Occipital lobe (tissue), 2 donors: Measurements from ENCODE around the gene ZNF571. TPM values are rescaled to one million over a fixed set of nuclear protein-coding genes. Genes with fewer than 3 reads are reported as not detected.

ENCODE experiments used
- DNase-seq: peaks from one replicate; lab custom pipeline; 2025; lab: John Stamatoyannopoulos, UW
- total RNA-seq: library from RNA; depleted of rRNA; stranded (reverse); fragments of >200 nt; gene quantifications from one replicate; pipeline ENCODE4 v1.2.3, GENCODE V29; 2014

Gene ZNF571
- total RNA-seq: 11.7 TPM

GRCh38 chr19:37594304-37594981 lies at the start of gene ZNF571, which contains the start of gene ZNF540:
ZNF571 (minus strand) TSS chr19:37594792; CDS start chr19:37586676, 8,116 bp downstream.
ZNF540 (plus strand) TSS chr19:37594876; CDS start chr19:37598448, 3,572 bp downstream.
- peak; percentile 91 for DNase-seq

DNA sequence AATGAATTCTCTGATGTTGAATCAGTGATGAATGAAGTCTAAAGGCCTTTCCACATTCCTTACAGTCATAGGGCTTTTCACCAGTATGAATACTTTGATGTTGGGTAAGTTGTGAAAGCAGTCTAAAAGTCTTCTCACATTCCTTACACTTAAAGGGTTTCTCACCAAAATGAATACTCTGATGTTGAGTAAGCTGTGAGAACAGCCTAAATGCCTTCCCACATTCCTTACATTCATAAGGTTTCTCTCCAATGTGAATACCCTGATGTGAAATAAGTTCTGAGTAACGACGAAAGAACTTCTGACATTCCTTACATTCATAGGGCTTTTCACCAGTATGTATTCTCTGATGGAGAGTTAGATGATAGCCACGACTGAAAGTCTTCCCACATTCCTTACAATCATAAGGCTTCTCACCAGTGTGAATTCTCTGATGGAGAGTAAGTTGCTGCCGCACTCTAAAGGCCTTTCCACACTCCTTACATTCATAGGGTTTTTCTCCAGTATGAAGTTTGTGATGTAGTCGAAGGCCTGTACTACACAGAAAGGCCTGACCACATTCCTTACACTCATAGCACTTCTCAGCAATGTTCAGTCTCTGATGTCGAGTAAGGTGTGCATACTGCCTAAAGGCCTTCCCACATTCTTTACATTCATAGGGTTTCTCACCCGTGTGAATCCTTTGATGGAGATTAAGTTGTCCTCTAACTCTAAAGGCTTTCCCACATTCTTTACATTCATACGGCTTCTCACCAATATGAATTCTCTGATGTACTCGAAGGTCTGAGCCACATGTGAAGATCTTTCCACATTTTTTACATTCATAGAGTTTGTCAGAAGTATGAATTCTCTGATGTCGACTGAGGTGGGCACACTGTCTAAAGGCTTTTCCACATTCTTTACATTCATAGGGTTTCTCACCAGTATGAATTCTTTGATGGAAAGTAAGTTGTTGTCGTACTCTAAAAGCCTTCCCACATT lies 40.8 kb upstream of the ZNF571 start:
- no peak for DNase-seq

- DNase-seq: peak; percentile 54
These were observed 390 bp upstream of the ZNF571 start for GRCh38 chr19:37594982-37595382.

GRCh38 chr19:37593996-37594303 lies 642 bp downstream of the ZNF571 start:
- no peak for DNase-seq

DNA sequence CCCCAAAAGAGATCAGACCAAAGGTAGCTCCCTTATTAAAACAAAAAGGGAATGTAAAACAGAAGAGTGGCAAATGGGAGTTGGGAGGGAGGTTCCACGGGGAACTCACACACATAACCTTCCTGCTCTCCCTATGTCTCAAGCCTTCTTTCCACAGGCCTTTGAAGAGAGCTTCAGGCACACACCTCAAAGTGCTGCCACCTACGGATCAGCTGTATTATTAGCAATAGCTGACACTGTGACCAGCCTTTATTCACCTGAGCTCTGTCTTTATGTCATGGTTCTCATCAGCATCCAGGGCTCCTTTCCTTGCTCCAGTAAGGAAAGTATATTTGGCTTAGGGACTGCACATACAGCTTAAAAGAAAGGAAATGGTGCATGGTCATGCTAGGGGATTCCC lies 11.3 kb downstream of the ZNF571 start:
- no peak for DNase-seq

DNA sequence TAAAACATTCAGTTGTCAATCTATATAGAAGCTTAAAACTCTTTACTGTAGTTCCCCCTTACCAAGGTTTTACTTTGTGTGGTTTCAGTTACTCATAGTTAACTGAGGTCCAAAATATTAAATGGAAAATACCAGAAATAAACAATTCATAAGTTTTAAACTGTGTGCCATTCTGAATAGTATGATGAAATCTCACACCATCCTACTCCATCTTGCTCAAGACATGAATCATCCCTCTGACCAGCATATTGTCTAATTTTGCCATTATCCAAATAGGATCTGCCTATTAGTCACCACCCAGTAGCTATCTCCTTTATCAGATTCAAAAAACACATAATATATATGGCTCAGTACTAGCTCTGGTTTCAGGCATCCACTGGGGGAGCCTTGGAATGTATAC lies 22.4 kb downstream of the ZNF571 start:
- DNase-seq: no peak

DNA sequence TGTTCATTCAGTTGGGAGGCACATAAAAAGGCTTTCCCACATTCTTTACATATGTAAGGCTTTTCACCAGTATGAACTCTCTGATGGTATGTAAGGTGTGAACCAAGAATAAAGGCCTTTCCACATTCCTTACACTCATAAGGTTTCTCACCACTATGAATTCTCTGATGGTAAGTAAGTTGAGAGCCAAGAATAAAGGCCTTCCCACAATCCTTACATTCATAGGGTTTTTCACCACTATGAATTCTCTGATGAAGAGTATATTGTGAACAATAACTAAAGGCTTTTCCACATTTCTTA lies 29.3 kb downstream of the ZNF571 start:
- no peak for DNase-seq

DNA sequence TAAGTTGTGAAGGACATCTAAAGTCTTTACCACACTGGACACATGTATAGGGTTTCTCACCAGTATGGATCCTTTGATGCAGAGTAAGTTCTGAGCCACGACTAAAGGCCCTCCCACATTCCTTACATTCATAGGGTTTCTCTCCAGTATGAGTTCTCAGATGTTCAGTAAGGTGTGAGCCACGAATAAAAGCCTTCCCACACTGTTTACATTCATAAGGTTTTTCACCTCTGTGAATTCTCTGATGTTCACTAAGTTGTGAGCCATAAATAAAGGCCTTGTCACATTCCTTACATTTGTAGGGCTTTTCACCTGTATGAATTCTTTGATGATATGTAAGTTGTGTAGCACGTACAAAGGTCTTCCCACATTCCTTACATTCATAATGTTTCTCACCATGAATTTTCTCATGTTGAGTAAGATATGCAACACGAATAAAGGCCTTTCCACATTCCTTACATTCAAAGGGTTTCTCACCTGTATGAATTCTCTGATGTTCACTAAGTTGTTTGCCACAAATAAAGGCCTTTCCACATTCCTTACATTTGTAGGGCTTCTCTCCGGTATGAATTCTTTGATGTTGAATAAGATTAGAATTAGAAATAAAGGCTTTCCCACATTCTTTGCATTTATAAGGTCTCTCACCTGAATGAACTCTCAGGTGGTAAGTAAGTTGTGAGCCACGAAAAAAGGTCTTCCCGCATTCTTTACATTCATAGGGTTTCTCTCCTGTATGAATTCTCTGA lies 29.8 kb downstream of the ZNF571 start:
- no peak for DNase-seq

DNA sequence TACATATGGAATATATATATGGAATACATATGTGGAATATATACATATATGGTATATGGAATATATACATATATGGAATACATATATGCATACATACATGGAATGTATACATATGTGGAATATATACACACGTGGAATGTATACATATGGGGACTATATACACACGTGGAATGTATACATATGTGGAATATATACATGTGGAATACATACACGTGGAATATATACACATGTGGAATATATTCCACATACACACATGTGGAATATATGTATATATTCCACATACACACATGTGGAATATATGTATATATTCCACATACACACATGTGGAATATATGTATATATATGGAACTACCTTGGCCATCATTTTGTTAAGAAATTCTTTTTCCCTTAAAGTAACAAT lies 31.1 kb downstream of the ZNF571 start:
- no peak for DNase-seq

GRCh38 chr19:37551129-37551993 lies 43.2 kb downstream of the ZNF571 start:
- DNase-seq: no peak

DNA sequence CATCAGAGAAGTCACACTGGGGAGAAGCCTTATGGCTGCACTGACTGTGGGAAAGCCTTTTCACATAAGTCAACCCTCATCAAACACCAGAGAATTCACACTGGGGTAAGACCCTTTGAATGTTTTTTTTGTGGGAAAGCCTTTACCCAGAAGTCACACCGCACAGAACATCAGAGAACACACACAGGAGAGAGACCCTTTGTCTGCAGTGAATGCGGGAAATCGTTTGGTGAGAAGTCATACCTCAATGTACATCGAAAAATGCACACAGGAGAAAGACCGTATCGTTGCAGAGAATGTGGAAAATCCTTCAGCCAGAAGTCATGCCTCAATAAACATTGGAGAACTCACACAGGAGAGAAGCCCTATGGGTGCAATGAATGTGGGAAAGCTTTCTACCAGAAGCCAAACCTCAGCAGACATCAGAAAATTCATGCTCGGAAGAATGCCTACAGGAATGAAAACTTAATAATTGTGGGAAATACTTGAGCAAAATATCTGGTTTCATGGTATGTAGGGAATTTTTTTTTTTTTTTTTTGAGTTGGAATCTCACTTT lies 57.1 kb downstream of the ZNF571 start:
- no peak for DNase-seq

DNA sequence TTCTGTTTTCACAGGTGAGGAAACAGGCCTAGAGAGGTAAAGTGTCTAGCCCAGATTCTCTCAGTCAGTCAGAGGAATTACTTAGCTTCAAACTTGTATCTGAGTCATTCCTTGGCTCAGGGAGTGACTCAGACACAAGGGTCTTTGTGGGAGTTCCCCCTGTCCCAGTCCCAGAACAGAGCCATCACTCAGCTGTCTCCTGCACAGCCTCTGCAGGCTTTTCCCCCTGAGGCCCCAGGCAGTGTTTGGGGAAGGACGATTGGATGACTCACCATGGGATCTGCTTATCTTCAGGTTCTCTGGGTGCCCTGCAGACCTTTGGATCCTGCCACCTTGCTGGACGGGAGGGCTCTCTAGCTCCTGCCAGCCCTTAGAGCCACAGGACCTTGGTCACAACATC lies 74.7 kb downstream of the ZNF571 start:
- no peak for DNase-seq

Other genes starting within 250 kb of the ZNF571 start
- 26.8 TPM for gene ZNF527, start 223.7 kb downstream of the ZNF571 start, total RNA-seq
- 28.7 TPM for gene ZNF569, start 127.3 kb downstream of the ZNF571 start, total RNA-seq
- gene ZNF570, start 125.4 kb downstream of the ZNF571 start, total RNA-seq: 32.4 TPM
- 51.3 TPM for gene ZNF793, start 87.9 kb downstream of the ZNF571 start, total RNA-seq
- gene ZNF540, start 84 bp upstream of the ZNF571 start, total RNA-seq: 22.0 TPM
- 80.6 TPM for gene ZFP30, start 60.7 kb upstream of the ZNF571 start, total RNA-seq
- gene ZNF607, start 125.0 kb upstream of the ZNF571 start, total RNA-seq: 25.9 TPM
- 45.5 TPM for gene ZNF573, start 184.8 kb upstream of the ZNF571 start, total RNA-seq